IPS-NIHi7 (cell line): ENCODE results near the gene C19orf44.

Source experiments
- DNase-seq: peaks from one replicate; pipeline ENCODE4 v3.0.0; 2012; ENCODE audit warnings: mixed read lengths; ENCODE audit errors: extremely low spot score

The C19orf44 gene

DNA sequence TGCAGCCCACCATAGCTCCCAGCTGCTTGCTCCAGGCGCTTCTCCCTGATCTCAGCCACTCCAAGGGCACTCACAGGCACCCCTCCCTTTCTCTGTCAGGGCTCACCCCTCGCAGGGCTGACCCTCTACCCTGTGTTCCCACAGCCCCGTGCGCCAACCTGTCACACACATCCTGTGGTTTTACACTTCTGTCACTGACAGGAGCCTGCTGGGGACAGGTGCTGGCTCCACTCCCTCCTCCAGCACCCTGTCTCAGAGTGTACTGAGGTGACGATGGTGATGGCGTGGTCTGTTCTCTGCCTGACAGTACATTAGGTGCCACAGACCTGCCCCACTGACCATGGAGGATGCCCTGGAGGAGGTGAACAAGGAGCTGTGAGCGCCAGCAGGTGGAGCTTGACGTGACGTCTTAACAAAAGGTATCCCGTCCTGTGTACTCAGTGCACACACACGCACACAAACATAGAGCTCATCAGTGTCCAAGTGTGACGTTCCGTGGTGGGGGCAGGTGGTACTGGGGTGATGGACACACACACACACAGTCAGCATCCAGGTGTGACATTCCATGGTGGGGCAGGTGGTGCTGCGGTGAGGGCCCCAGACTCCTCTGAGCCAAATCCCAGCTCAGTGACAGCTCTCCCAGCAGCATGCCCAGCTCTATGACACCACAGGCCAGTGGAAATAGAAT lies 20.9 kb downstream of the C19orf44 start:
- DNase-seq: no peak

DNA sequence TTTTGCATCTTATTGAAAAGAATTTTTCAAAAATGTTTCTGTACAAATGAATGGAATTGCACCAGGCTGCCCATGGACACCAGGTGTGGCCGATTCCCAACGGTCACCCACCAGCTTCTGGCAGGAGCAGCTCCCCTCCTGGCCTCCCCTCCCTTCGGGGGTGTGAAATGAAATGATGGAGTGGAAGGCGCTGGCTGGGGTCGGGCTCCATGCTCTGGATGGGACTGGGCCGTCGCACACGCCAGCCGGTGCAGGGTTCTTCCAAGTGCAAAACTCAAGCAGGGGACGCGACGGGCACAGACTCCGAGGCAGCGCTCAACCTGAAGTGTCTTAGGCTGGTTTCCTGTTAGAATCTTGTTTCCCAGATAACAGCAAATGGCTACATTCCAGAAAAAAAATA lies 21.9 kb downstream of the C19orf44 start:
- no peak for DNase-seq

GRCh38 chr19:16518483-16519229 lies 22.5 kb downstream of the C19orf44 start:
- DNase-seq: no peak

- no peak for DNase-seq
Observed at GRCh38 chr19:16519230-16519687, 23.1 kb downstream of the C19orf44 start.

- DNase-seq: no peak
Observed at GRCh38 chr19:16520074-16520973, 24.1 kb downstream of the C19orf44 start.

GRCh38 chr19:16520986-16521624 lies 24.9 kb downstream of the C19orf44 start:
- no peak for DNase-seq

GRCh38 chr19:16521715-16522289 lies 25.6 kb downstream of the C19orf44 start:
- no peak for DNase-seq

GRCh38 chr19:16522559-16523377 lies 26.6 kb downstream of the C19orf44 start:
- no peak for DNase-seq

DNA sequence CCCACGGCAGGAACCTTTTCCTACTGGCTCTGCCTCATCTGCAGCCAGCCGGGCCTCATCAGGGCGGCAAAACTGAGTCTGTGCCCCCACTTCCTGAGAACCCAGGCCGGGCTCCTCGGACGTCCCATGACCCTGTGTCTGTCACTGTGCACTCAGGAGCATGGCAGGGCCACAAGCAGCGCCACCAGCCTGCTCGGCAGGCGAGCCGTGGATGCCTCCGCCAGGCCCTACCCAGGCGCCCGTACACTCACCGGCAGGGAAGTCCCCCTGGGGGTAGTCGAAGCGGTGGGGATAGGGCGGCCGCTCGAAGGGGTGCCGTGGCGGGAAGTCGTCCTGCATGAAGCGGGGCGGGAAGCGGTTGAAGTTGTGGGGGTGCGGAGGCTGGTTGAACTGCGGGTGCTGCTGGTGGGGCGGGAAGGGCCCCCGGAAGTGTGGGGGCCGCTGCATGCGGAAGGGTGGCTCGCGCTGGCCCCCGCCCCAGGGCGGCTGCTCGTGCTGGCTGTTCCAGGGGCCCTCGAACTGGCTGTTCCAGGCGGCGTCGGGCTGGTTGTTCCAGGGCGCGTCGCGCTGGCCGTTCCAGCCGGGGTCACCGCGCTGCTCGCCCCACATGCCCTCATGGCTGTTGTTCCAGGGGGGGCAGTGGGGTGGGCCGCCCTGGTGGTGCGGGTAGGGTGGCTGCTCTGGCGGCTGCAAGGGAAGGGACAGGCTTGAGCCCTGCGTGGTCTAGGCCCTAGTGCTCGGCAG lies 29.0 kb downstream of the C19orf44 start:
- no peak for DNase-seq

DNA sequence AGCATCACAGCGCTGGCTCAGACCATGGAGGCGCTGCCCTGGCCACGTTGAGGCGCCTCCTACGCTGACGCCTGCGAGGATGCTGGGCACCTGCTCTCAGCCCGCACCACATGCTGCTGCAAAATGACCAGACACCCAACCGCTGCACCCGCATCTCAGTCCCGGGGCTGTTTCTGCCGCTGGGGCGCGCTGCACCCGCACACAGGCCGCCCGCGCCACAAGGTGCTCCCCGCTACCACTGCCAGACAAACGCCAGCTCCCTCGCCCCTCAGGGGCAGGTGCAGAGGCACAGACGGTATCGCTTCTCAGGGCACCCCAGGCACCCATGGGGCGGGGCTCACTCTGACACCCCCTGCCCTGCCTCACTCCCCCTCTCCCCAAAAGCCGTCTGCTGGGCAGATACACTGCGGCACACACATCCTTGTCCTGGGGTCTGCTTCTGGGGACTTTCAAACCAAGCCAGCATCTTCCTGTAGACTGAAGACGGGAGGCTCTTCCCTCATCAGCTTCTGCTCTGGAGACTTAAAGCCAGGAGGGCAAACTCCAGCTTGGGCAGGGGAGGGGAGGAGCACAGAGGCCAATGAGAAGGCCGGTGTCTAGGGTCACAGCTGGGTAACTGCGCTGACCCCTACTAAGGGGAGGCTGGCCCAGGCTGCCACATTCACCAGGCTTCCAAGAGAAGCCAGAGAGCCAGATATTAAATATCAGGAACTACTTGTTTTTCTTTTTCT lies 29.7 kb downstream of the C19orf44 start:
- no peak for DNase-seq

DNA sequence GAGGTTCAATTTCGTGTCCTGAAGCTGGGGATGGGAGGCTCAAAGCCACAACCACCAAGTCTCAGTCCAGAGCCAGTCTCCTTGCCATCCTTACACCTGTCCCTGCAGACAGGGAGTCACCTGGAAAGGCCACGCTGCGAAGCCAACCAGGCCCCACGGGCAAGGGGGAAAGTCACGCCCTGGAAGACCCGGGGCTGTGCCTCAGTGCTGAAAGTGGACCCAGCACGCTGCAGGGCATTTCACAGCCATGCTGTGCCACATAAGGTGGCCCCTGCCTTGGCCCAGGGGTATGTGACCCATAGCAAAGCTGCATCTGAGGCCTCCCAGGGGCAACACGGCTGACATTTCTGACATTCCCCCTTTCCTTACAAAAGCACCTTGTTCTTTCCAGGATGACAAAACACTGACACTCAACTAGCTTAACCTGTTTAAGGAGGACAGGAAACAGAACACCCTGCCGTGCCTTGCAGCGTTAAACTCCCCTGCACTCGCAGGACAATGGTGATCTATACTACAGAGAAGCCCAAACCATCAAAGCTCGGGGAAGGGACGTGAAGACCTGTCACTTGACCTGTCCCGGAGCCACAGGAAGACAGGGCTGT lies 31.2 kb downstream of the C19orf44 start:
- no peak for DNase-seq

GRCh38 chr19:16527971-16528521 lies 31.9 kb downstream of the C19orf44 start:
- DNase-seq: peak; percentile 63

DNA sequence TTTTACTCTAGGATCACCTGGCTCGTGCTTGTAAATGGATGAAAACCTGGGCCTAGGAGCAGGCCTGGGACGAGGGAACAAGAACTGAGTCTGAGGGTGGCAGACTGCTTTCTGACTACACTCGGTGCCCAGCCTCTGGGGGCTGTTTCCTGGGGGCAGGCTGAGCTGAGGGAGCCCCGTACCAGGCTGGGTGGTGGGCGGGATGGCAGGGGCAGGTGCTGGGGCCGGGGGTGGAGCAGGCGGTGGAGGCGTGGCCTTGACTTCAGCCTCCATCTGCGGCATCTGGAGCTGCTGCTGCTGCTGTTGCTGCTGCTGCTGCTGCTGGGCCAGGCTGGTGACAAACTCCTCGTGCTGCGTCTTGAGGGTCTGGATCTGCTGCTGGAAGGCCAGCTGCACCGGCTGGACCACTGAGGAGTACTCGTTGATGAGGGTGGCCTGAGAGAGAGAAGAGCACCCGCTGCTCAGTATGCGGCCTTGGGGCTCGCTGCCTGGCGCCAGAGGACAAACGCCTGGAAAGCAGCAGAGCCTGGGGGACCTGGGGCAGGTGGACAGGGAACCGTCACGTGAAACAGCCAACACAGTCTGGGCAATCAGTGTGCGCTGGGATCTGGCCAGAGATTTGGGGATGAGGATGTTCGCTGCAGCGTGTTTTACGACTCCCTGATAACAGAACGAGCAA lies 33.4 kb downstream of the C19orf44 start:
- no peak for DNase-seq

GRCh38 chr19:16530540-16531379 lies 34.6 kb downstream of the C19orf44 start:
- DNase-seq: no peak

GRCh38 chr19:16531380-16531669 lies 35.1 kb downstream of the C19orf44 start:
- DNase-seq: no peak

DNA sequence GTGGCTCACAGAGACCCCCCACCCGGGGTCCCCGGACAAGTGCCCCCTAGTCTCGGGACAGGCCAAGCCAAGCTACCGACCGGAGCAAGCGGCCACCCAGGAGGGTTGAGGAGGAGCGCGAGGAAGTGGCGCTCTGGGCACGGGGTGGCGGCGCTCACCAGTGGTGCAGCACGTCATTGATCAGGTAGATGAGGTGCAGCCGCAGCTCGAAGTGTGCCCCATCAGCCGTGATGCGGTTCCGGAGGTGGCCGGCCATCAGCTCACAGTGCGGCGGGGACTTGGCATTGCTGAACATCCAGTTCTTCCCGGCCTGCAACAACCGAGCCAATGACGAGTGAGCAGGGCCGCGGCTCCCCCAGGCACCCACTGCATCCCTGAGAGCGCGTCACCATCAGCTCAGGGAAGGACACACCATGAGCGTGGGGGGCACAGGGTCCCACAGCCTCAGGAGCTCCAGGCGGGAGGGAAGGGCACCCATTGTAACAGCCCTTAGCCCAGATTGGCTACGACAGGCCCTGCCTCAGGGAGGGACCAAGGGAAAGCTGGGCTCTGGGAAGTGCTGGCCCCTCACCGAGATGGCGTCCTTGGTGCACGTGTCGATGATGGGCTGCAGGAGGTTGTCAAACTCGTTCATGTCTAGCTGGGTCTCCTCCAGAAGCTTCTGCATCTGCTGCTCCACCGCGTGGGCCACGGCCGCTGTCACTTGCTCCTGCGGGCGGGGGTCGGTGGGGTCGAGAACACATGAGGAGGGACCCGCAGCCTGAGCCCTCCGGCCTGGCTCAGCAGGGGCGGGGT lies 36.4 kb downstream of the C19orf44 start:
- no peak for DNase-seq
